NCI-H345 treated with DMSO at 0.1 percent for 48 hours (cell line): ENCODE measurements around the gene RIT1.

Experiments used
- DNase-seq: peaks from one replicate; lab custom pipeline; 2025; ENCODE audit not compliant: unreplicated experiment; lab: John Stamatoyannopoulos, UW

Gene RIT1, protein sequence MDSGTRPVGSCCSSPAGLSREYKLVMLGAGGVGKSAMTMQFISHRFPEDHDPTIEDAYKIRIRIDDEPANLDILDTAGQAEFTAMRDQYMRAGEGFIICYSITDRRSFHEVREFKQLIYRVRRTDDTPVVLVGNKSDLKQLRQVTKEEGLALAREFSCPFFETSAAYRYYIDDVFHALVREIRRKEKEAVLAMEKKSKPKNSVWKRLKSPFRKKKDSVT

DNA sequence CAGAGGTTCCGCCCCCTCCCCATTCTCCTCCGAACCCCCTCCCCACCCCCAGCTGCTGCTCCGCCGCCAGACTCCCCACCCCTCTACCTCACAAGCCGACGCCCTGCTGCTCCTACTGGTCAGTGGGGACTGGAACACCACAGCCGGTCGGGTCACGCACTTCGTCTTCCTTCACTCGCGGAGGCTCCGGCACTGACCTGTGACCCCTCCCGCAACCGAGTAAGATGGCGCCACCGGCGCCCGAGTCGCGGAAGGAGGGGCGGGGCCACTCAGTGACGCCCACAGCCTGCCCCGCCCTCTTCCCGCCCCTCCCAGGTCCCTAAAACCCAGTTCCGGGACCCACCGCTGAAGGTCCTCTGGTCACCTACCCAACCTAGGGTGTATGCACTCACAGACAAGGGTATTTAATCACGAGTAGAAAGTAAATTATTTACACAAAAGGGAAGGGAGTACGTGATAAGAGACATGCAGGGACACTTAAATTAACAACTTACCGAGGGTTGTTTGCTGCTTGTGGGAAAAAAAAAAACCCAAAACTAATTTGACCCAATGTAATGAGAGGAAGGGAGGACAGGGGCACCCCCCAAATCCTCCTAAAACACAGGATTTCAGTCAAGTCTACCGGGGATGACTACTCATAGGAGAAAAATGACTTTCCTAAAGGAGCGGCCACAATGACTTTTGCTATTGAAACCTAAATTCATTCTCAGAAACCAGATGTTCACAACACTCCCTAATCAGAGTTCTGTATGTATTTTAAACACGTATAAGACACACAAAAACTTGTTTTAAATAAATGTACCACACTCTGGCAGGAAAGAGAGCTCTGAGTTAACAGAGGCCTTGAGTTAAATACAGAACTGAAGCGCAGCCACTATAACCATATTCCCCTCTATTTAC, at the start of gene RIT1:
Gene RIT1, minus strand, starts transcription at position 194 of the 900 bp plus-strand sequence. CDS start 588 bp downstream, outside the sequence.
- peak; percentile 99 for DNase-seq

- no peak for DNase-seq
Measured at GRCh38 chr1:155960081-155960745, 49.1 kb upstream of the RIT1 start.

GRCh38 chr1:155957411-155957915, 46.3 kb upstream of the RIT1 start:
- no peak for DNase-seq

DNA sequence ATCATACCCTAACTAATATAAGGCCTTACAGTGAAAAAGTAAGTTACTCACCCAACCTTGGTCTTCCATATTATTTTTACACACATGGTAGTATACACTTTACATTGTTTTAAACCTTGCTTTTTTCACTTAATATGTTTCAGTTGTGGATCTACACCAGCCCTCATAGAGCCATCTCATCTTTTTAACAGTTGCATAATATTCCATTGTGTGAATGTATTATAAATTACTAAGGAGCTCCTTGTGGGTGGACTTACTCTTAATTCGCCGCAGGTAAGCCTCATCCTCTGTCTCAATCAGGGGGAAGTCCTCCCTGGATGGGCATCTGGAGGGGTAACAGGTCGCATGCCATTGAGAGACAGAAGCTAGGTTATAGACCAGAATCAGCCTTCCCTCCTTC, 43.5 kb upstream of the RIT1 start:
- DNase-seq: no peak

DNA sequence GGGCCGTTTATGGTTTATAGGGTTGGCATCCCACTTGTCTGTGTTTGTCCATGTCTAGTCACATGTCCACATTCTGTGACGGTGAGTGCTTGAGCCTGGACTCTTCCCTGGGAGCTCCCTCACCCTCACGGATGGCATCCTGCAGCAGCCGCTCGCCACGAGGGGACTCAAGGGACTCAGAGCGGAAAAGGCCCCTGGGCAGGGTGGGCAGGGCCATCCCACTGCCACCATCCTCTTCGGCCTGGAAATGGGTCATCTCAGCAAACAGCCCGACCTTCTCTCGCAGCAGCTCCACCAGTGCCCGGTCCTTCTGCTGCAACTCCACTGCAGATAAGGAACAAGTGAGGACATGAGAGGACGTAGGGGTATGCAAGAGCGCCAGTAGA, 41.3 kb upstream of the RIT1 start:
- no peak for DNase-seq

DNA sequence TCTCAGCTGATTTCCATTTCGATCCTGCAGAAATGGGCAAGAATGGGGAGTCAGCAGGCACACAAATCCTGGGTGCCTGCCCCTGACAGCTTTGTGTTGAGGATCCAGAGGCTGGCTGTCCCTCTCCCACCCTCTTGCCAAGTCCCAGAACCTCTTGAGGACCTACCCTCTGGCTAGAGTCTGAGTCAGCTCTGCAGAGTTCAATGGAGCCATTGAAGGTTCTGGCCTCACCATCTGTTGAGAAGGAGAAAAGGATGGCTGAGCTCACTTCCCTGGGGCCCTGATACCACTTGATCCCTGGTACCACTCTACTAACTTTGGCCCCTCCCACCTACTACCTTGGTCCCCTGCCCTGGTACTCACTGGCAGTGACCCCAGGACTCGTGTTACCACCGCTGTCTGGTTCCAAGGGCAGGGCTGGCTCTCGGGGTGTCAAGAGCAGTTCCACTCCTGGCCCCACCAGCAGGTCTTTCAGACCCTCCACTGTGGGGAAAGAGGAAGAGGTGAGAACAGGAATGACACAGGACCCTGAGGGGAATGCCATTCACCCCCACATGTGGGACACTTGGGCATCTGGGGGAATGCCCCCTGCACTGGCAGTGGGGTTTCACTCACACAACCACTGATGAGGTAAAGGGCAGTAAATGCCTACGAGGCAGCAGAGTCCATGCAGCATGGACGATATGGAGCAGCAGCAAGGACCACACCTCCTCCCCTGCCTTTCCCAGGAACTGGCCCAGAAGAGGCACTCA, 40.8 kb upstream of the RIT1 start:
- DNase-seq: no peak

- no peak for DNase-seq
Measured at GRCh38 chr1:155950829-155951228, 39.7 kb upstream of the RIT1 start.

DNA sequence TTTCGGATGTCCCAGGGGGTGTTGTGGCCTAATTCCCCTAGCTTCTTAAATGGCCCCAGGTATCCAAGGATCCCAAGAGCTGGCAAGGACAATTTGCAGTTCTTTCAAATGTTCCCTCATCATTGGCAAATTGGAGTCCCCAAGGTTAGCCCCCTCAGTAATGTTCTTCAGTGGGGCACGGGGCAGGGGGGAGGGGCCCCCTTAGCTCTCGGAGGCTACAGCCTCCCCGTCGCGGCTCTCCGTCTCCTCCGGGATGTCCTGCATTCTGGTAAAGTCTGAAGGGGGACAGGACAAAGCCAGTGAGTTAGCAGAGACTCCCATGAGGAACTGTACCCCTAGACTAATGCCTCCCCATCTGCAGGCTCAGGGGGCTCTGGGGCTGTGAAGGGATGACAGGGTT, 36.6 kb upstream of the RIT1 start:
- no peak for DNase-seq

DNA sequence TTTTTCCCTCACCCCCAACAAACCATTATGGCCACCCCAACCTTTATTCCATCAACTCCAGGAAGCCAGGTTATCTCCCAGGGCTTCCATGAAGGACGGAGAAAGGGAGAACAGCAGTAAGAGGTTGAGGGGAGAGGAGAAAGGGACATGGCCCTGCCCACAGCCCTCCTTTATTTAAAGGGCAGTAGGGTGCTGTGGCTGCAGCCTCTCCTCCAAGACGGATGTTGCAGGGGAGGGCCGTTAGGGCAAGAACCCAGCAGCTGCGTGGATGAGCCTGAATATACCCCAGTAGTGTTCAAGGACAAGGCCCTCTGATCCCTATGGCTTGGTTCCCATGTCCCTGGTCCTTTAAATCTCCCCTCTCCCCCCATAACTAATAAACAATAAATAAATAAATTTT, 36.1 kb upstream of the RIT1 start:
- DNase-seq: no peak

DNA sequence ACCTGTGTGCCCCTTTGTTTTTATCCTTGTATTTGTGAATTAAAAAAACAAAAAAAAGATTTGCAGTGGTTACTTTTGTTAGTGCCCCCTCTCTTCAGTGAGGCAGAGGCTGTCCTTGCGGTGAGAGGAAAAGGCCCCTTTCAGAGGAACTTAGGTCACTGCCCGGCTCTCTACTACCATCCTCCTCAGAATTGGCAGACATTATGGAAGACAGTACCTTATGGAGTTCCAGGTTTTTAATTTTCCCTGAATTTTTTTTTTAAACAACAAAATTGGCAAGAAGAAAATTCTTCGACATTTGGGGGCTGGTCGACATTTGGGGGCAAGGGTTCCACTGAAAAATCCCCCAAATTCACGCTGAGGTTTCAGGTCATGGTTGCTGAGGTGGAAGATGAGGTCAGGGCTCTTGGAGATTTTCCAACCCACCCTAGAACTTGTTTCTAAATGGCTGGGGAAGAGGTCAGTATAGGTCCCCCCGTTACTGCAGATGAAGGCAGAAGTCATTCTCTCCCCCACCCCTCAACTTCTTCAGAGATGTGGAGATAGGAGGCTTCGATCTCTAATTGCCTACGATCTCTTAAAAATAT, 35.6 kb upstream of the RIT1 start:
- DNase-seq: no peak

- no peak for DNase-seq
Measured at GRCh38 chr1:155944444-155944799, 33.3 kb upstream of the RIT1 start.

GRCh38 chr1:155942578-155943141, 31.5 kb upstream of the RIT1 start:
- no peak for DNase-seq

DNA sequence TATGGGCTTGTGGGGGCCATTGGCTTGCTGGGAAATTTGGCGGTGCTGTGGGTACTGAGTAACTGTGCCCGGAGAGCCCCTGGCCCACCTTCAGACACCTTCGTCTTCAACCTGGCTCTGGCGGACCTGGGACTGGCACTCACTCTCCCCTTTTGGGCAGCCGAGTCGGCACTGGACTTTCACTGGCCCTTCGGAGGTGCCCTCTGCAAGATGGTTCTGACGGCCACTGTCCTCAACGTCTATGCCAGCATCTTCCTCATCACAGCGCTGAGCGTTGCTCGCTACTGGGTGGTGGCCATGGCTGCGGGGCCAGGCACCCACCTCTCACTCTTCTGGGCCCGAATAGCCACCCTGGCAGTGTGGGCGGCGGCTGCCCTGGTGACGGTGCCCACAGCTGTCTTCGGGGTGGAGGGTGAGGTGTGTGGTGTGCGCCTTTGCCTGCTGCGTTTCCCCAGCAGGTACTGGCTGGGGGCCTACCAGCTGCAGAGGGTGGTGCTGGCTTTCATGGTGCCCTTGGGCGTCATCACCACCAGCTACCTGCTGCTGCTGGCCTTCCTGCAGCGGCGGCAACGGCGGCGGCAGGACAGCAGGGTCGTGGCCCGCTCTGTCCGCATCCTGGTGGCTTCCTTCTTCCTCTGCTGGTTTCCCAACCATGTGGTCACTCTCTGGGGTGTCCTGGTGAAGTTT, 30.8 kb upstream of the RIT1 start:
- DNase-seq: no peak

DNA sequence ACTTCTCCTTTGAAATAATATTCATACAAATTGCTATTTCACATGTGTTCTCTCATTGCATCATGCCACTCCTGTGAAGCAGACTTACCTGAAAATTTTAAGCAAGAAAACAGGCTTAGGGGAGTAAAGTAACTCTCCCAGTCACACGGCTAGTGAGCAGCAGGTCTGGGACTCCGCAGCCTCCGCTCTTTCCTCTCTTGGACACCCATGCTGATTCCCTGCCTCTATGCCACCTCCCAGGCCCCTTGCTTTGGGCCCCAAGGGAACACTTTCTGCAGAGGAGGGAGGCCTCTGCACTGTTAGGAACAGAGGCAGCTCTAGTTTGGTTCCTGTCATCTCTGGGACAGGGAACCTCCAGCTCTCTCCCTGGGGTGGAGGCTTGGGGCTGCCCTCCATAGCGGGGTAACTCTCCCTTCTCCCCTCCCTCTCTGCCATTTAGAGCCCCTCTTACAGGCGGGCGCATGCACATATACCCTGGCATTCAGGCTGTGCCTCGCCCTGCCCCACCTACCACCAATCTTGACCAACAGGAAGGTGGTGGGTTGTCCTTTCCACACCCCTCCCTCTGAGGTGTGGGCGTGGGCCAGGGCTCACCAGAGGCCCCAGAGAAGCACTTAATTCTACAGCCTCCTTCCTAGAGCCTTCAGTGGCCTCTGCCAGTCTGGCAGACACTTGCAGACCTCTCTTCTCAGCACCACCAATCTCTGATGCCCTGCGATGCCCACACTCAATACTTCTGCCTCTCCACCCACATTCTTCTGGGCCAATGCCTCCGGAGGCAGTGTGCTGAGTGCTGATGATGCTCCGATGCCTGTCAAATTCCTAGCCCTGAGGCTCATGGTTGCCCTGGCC, 30.1 kb upstream of the RIT1 start, which contains the start of gene RXFP4:
Gene RXFP4, plus strand, starts transcription at position 646 of the 852 bp plus-strand sequence. Its CDS starts 72 bp downstream, at position 718.
- no peak for DNase-seq

DNA sequence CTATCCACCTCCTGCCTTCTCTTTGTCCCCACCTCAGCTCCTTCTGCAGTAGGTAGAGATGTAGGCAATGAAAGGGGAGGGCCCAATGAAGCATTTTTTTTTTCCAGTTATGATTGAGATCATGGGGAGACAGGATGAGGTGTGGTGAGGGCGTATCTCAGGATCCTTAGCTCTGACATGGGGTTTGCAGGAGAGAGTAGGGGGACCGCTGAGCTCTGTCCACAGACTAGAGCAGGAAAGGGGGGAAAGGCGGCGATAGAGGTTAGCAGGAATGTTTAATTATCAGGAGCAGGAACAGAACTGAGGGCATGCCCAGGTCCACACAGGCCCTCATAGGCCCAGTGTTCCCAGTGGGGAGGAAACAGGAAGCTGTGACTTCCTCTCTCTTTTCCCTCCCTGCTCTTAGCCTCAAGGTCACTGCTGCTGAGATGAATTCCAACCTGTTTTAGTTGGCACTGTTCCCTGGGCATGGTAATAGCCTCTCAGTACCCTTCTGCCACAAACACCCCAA, 29.4 kb upstream of the RIT1 start:
- DNase-seq: no peak

GRCh38 chr1:155938220-155938627, 27.1 kb upstream of the RIT1 start:
- DNase-seq: peak; percentile 90

DNA sequence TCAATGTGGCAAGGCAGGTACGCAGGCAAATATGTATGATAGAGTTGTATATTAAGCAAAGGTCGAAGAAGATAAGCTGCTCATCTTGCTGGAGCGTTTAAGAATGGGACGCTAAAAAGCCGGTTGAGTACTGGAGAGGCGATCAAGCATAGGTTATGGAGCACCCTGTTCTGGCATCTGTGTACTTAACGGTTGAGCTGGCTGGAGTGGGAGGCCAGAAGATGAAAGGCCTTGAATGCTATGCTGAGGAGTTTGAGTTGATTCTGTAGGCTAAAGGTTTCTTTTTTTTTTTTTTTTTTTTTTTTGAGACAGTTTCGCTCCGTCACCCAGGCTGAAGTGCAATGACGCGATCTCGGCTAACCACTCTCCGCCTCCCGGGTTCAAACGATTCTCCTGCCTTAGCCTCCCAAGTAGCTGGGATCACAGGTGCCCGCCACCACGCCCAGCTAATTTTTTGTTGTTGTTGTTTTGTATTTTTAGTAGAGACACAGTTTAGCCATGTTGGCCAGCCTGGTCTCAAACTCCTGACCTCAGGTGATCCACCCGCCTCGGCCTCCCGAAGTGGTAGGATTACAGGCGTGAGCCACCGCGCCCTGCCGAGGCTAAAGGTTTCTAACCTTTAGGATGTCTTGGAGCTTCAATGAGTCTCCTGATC, 23.9 kb upstream of the RIT1 start:
- peak; percentile 92 for DNase-seq
